Skin of body (tissue), 3 donors: ENCODE data around the gene BLOC1S1. TPM values are rescaled to one million over a fixed set of nuclear protein-coding genes. Genes with fewer than 3 reads are reported as not detected.
"Not testable (repeated sequence)": the region's sequence is repeated elsewhere in the genome, so short reads cannot be mapped to it uniquely, and the experiment has no call there.

Experiments
- DNase-seq: peaks from one replicate; lab custom pipeline; 2025; lab: John Stamatoyannopoulos, UW
- small RNA-seq: library from RNA; depleted of rRNA; stranded (forward); fragments of <200 nt; gene quantifications from one replicate; pipeline ENCODE3, GENCODE V24; 2014; ENCODE audit warnings: low replicate concordance
- total RNA-seq: library from RNA; depleted of rRNA; stranded (reverse); fragments of >200 nt; gene quantifications from one replicate; pipeline ENCODE4 v1.2.3, GENCODE V29; 2014

Gene BLOC1S1
- total RNA-seq, 1 donor from 2014 or later, result 47.4 TPM

GRCh38 chr12:55743406-55744339 lies 27.8 kb downstream of the BLOC1S1 start:
- DNase-seq, result peak; percentile 37

GRCh38 chr12:55744340-55745030 lies 28.6 kb downstream of the BLOC1S1 start:
- DNase-seq, result no peak

- peak; percentile 67 for DNase-seq
Measured at GRCh38 chr12:55745361-55746173, 29.7 kb downstream of the BLOC1S1 start.

GRCh38 chr12:55746174-55746912 lies 30.5 kb downstream of the BLOC1S1 start:
- DNase-seq, result no peak

GRCh38 chr12:55746913-55747231 lies 31.0 kb downstream of the BLOC1S1 start:
- no peak for DNase-seq

- no peak for DNase-seq
Measured at GRCh38 chr12:55748230-55748993, 32.6 kb downstream of the BLOC1S1 start.

- DNase-seq, result no peak
Measured at GRCh38 chr12:55755246-55755645, 39.4 kb downstream of the BLOC1S1 start.

- no peak for DNase-seq
Measured at GRCh38 chr12:55757701-55758100, 41.9 kb downstream of the BLOC1S1 start.

GRCh38 chr12:55758575-55758974 lies 42.7 kb downstream of the BLOC1S1 start:
- DNase-seq, result not testable (repeated sequence)

GRCh38 chr12:55760663-55761062 lies 44.8 kb downstream of the BLOC1S1 start:
- no peak for DNase-seq

- no peak for DNase-seq
Measured at GRCh38 chr12:55762646-55763045, 46.8 kb downstream of the BLOC1S1 start.

- no peak for DNase-seq
Measured at GRCh38 chr12:55765736-55766290, 50.0 kb downstream of the BLOC1S1 start.

GRCh38 chr12:55767156-55767555 lies 51.3 kb downstream of the BLOC1S1 start:
- no peak for DNase-seq

Small RNA genes lying within 50 kb of the gene (small RNA-seq; reads per million reads assigned to genes)
- gene AC009779.1 (not detected), gene RF00017 (not detected)

Other genes starting within 250 kb of the BLOC1S1 start
- not detected for gene OR6C70, start 245.9 kb upstream of the BLOC1S1 start, total RNA-seq
- gene OR6C68, start 223.7 kb upstream of the BLOC1S1 start, total RNA-seq, result not detected
- gene OR6C4, start 166.4 kb upstream of the BLOC1S1 start, total RNA-seq, result not detected
- not detected for gene OR2AP1, start 143.6 kb upstream of the BLOC1S1 start, total RNA-seq
- not detected for gene OR10P1, start 79.2 kb upstream of the BLOC1S1 start, total RNA-seq
- gene ITGA7, start 8.1 kb upstream of the BLOC1S1 start, total RNA-seq, result 87.4 TPM
- 11.7 TPM for gene RDH5, start 4.3 kb downstream of the BLOC1S1 start, total RNA-seq
- gene CD63, start 13.0 kb downstream of the BLOC1S1 start, total RNA-seq, result 586 TPM
- gene GDF11, start 27.1 kb downstream of the BLOC1S1 start, total RNA-seq, result 3.0 TPM
- gene SARNP, start 101.7 kb downstream of the BLOC1S1 start, total RNA-seq, result 57.3 TPM
- gene ORMDL2, start 102.0 kb downstream of the BLOC1S1 start, total RNA-seq, result 13.3 TPM
- 19.5 TPM for gene DNAJC14, start 113.5 kb downstream of the BLOC1S1 start, total RNA-seq
- gene MMP19, start 126.9 kb downstream of the BLOC1S1 start, total RNA-seq, result 18.2 TPM
- gene PYM1, start 211.8 kb downstream of the BLOC1S1 start, total RNA-seq, result 21.0 TPM
- gene DGKA, start 215.1 kb downstream of the BLOC1S1 start, total RNA-seq, result 41.4 TPM
- 19.8 TPM for gene PMEL, start 250.0 kb downstream of the BLOC1S1 start, total RNA-seq